Stromal cell of bone marrow (primary cell): ENCODE data around the gene FHIT.

Source experiments
- DNase-seq: peaks from one replicate; pipeline ENCODE4 v3.0.0-alpha.2; 2012; ENCODE audit warnings: low read depth

Gene FHIT

GRCh38 chr3:59927056-59927455 is 1324.2 kb downstream of the FHIT start:
- DNase-seq: no peak

GRCh38 chr3:59925946-59926345 is 1325.3 kb downstream of the FHIT start:
- no peak for DNase-seq

- no peak for DNase-seq
Measured at GRCh38 chr3:59922192-59922591, 1329.1 kb downstream of the FHIT start.

GRCh38 chr3:59920822-59921221 is 1330.4 kb downstream of the FHIT start:
- no peak for DNase-seq

DNA sequence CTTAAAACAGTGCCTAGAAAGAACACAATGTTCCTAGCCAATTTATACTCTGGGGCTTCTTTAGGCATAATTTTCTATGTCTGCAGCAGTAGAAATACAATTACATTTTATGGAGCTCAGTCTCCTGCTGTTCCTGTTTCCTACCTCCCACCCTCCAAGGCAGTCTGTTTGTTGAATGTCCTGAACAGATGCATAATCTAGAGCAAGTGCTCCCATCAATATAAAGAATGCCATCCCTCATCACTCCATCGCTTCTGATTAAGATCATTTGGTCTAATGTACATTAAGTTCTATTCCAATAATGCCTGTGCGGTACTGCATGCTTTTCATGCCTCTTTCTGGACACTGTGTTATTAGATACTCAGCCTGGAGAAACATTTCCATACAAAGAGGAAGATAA is 1331.7 kb downstream of the FHIT start:
- DNase-seq: no peak

DNA sequence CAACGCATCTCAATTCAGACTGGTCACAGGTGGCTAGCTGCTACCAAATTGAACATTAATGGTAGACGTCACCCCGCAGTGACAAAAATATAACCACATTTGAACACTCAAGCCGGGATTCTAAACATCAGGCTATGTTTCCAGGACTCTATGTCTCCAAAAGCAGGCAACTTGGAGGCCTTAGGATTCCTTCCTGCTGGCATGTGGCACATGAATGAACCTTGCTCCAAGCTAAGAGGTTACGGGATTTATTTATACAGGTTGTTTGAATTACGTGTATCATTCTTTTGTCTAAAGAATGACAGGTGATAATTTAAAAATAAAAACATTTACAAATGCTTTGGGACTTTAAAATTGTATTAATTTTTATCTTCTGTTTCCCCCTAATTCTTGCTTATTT is 1337.0 kb downstream of the FHIT start:
- DNase-seq: no peak

GRCh38 chr3:59913645-59914044 is 1337.6 kb downstream of the FHIT start:
- no peak for DNase-seq

GRCh38 chr3:59908701-59909100 is 1342.6 kb downstream of the FHIT start:
- peak; percentile 16 for DNase-seq

DNA sequence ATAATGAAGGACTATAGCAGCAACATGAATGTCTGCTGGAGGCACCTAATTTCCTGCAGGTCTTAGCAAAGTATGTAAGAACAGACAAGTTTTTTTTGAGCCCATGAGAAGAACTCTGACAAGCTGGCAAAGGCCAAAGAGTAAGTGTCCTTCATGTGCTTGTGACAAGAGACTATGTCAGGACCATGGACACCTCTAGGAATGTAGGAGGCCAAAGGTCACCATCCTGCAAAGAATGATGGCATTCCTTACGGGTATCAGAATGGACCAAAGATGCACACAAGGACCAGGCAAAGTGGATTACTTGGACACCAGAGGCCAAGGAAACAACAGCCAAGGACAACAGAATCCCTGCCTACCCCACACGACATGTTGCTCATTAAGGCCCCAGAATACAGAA is 1343.0 kb downstream of the FHIT start:
- DNase-seq: no peak

GRCh38 chr3:59904296-59904695 is 1347.0 kb downstream of the FHIT start:
- no peak for DNase-seq

DNA sequence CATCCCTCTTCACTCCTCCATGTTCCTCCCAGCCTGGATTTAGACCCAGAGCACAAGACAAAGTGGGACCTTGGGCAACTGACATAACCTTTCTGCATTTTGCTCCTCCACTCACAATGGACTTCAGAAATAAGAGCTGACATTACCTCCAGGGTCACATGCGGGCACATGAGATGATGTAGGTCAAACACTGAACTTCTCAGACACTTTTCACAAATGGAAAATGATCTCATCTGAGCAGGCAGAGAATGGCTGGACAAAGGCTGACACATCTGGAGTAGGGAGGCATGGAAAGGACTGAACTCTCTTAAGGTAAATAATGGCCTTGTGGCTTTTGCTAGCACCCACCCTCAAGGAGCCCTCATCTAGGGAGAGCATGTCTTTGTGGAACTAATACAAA is 1352.2 kb downstream of the FHIT start:
- DNase-seq: no peak

- DNase-seq: no peak
Measured at GRCh38 chr3:59895972-59896371, 1355.3 kb downstream of the FHIT start.

- DNase-seq: no peak
Measured at GRCh38 chr3:59894425-59895121, 1356.7 kb downstream of the FHIT start.

GRCh38 chr3:59890639-59891038 is 1360.6 kb downstream of the FHIT start:
- DNase-seq: no peak

DNA sequence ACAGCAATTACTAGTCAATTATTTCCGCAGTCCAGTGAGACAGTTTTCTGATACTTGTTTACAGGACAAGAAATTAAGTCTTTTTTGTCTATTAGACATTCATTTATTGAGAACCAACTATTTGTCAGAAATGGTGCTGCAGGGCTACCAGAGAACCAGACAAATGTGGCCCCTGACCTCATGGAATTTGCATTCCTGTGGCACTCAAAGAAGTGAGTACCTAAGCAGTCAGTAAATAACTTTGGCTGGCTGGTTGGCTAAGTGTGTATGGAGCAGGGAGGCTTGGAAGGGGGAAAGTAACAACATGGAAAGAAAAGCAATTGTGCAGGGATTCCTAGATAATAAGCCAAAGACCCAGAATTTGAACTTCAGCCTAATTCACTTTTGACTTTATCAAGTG is 1364.5 kb downstream of the FHIT start:
- DNase-seq: no peak

- no peak for DNase-seq
Measured at GRCh38 chr3:59885899-59886400, 1365.3 kb downstream of the FHIT start.

GRCh38 chr3:59885101-59885500 is 1366.2 kb downstream of the FHIT start:
- no peak for DNase-seq

- DNase-seq: no peak
Measured at GRCh38 chr3:59884409-59884808, 1366.8 kb downstream of the FHIT start.

GRCh38 chr3:59882746-59883145 is 1368.5 kb downstream of the FHIT start:
- no peak for DNase-seq

GRCh38 chr3:59880717-59881116 is 1370.5 kb downstream of the FHIT start:
- DNase-seq: no peak

DNA sequence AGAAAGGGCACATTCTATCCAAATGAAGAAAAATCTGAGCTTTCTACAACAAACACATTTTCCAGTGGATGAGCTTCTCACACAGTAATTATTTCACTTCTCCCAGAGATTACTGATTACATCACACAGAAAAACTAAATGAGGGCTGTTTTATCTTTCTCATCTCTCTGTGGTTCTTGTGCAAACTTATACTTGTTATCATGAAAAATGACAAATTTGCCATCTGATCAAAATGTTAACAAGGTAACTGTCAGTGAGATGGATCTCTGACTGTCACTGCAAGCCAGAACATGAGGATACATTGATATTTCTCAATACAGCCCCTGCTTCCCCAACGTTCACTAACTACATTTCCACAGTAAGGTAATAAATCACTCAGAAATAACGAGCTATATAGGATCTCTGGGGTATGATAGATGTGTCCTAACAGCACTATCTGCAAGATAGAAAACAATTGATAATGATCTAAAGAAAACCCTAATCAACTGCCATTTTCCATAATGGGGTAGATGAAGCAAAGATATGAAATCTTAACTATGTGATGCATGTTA is 1372.1 kb downstream of the FHIT start:
- no peak for DNase-seq

DNA sequence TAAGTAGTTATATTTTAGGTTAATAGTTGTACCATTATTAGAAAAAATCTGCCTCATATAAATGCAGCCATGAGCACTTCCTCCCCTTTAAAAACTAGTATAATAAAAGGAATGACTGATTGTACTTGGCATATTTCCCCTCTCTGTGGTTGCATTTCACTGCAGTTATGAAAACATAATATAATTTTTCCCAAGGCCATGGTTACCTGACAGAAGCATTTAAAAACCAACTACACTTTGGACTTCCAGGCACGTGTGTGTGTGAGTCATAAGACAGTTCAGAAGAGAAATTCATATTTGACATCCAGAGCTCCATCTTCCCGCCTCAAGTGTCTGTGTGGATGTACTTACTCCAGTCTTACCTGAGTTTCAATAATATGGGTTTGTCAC is 1373.2 kb downstream of the FHIT start:
- DNase-seq: peak; percentile 15

GRCh38 chr3:59877263-59878037 is 1373.8 kb downstream of the FHIT start:
- DNase-seq: no peak
